ENCODE measurements around the gene CD99L2. TPM values are rescaled to one million over a fixed set of nuclear protein-coding genes. Genes with fewer than 3 reads are reported as not detected.

The CD99L2 gene
- total RNA-seq, 1 donor from 2014 or later = 30.8 TPM

GRCh38 chrX:150719621-150720020 lies 178.8 kb downstream of the CD99L2 start:
- DNase-seq (ENCODE audit: low spot score in 2 of 2, unreplicated experiment in 2 of 2) = no peak
- peaks cover 36% of the 10 kb centered on the region for H3K9me3 Mint-ChIP-seq
- TF ChIP-seq CTCF (IDR thresholded peaks at IDR 0.05; ENCODE audit: unreplicated experiment) = no peak
- no peaks in the 10 kb centered on the region for H3K27me3 Mint-ChIP-seq (ENCODE audit: low read depth)
- H3K36me3 Mint-ChIP-seq = peaks cover 25% of the 10 kb centered on the region
- no peak overlapping the region for H3K4me3 Mint-ChIP-seq
- no peaks in the 10 kb centered on the region for H3K4me1 Mint-ChIP-seq
- H3K27ac Mint-ChIP-seq = no peak overlapping the region

Other genes with a start within 250 kb of the CD99L2 start
- gene MTMR1, start 205.3 kb downstream of the CD99L2 start, total RNA-seq = 33.7 to 38.1 TPM (median 34.4 TPM) in 3 replicates
- 102 to 103 TPM (median 103 TPM) in 3 replicates for gene HMGB3, start 84.7 kb upstream of the CD99L2 start, total RNA-seq